ENCODE results near the gene B4GALNT1. TPM values are rescaled to one million over a fixed set of nuclear protein-coding genes. Genes with fewer than 3 reads are reported as not detected.

Gene B4GALNT1
- polyA plus RNA-seq, 1 donor (not counting 4 experiments of a cell fraction or from before 2014, with no cell fraction given), result 0.08 TPM

DNA sequence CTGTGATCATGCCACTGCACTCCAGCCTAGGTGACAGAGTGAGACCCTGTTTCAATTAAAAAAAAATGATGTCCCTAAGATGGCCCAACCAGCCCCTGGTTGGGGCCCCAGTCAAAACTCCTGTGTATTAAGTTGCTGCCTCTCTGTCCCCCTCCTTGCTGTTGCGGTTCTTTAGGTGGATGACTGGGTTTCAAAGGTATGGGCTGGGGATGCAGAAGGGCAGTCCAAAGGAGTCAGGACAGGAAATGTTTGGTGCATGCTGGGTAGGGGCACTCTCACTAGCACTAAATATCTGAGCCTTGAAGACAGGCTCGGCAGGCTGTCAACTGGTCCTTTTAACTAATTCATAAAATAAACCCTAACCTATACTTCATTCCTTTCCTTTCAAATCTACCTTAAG is 54.0 kb downstream of the B4GALNT1 start:
- no peaks in the 10 kb centered on the region for H3K36me3 ChIP-seq (ENCODE audit: control insufficient read depth in 2 of 2, extremely low read depth in 1 of 2, insufficient read depth in 2 of 2, low read length in 2 of 2)
- H3K4me2 ChIP-seq (ENCODE audit: control insufficient read depth, extremely low read depth, insufficient read depth, low read depth, low read length), result no peak overlapping the region
- DNase-seq (ENCODE audit: low read depth, low spot score), result no peak
- H3K79me2 ChIP-seq (ENCODE audit: control insufficient read depth, insufficient read depth, low read length), result no peaks in the 10 kb centered on the region
- no peak overlapping the region for H3K27ac ChIP-seq (ENCODE audit: control insufficient read depth, insufficient read depth, low read length)
- peaks cover 6% of the 10 kb centered on the region for H3K27me3 ChIP-seq (ENCODE audit: control insufficient read depth, extremely low read depth, insufficient read depth, low read length)
- FAIRE-seq, result no peak
- H3K9me1 ChIP-seq (ENCODE audit: control insufficient read depth, extremely low read depth, insufficient read depth, low read length), result no peaks in the 10 kb centered on the region
- no peaks in the 10 kb centered on the region for H3K4me1 ChIP-seq (ENCODE audit: control insufficient read depth, extremely low read depth, insufficient read depth, low read length)
- no peak overlapping the region for H2AFZ ChIP-seq (ENCODE audit: control insufficient read depth, low read length)
- no peak overlapping the region for H3K9ac ChIP-seq (ENCODE audit: control insufficient read depth, extremely low read depth, insufficient read depth, low read length)
- no peak for TF ChIP-seq EZH2 (IDR thresholded peaks at IDR 0.05; ENCODE audit: low read length)
- H3K9me3 ChIP-seq (ENCODE audit: control insufficient read depth, low read depth, low read length), result no peaks in the 10 kb centered on the region
- no peaks in the 10 kb centered on the region for H4K20me1 ChIP-seq (ENCODE audit: control insufficient read depth, extremely low read depth, insufficient read depth, low read length)
- dilution Hi-C loops (cut with MboI; ENCODE audit: extremely low pct_ligation_motif_present, low sequenced_read_pairs), result loop anchor here (10.0 to 25.0 kb wide), 2 partner anchors 56 to 158 kb away; partner anchors contain the start of genes AGAP2, B4GALNT1 and TSPAN31
- no peak overlapping the region for H3K4me3 ChIP-seq (ENCODE audit: control insufficient read depth in 2 of 3, extremely low read depth in 1 of 3, insufficient read depth in 2 of 3, low read depth in 1 of 3, low read length in 3 of 3)

DNA sequence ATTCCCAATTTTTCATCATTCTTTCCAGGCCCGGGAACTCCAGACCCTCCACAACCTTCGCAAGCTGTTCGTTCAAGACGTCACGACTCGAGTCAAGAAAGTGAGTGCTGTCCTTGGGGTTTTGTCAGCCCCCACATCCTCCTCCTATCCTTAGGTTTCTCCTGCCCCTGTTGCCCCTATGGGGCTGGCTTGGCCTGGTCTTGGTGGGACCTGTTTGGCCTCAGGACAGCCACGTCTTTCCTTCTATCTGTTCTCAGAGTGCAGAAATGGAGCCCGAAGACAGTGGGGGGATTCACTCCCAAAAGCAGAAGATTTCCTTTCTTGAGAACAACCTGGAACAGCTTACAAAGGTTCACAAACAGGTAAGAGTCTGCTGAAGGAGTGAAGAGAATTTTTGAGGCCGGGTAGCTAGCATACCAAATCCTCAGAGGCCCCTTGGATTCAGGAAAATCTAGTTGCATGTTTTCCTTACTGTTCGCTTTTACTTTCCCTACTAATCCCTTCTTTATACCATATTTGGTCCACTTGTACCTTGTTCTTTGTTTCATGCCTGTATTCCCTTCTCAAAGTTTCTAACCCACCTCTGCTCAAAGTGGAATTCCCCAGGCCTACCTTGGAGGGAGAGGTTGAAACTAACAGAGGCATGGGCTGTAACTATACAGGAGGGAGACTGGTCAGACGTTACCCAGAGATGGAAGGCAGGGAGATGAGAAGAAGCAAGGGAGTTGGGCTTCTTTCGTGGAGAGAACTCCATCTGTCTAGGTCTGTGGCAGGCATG is 54.8 kb downstream of the B4GALNT1 start:
- Histone ChIP-seq H3K79me2 (ENCODE audit: control insufficient read depth, insufficient read depth, low read length) (no peaks in the 10 kb centered on the region), H3K4me2 (ENCODE audit: control insufficient read depth, extremely low read depth, insufficient read depth, low read depth, low read length) (no peak overlapping the region), H3K9ac (ENCODE audit: control insufficient read depth, extremely low read depth, insufficient read depth, low read length) (no peak overlapping the region), H4K20me1 (ENCODE audit: control insufficient read depth, extremely low read depth, insufficient read depth, low read length) (no peaks in the 10 kb centered on the region), H3K4me3 (ENCODE audit: control insufficient read depth in 2 of 3, extremely low read depth in 1 of 3, insufficient read depth in 2 of 3, low read depth in 1 of 3, low read length in 3 of 3) (no peak overlapping the region), H3K9me3 (ENCODE audit: control insufficient read depth, low read depth, low read length) (no peaks in the 10 kb centered on the region), H2AFZ (ENCODE audit: control insufficient read depth, low read length) (no peak overlapping the region), H3K36me3 (ENCODE audit: control insufficient read depth in 2 of 2, extremely low read depth in 1 of 2, insufficient read depth in 2 of 2, low read length in 2 of 2) (no peaks in the 10 kb centered on the region), H3K4me1 (ENCODE audit: control insufficient read depth, extremely low read depth, insufficient read depth, low read length) (no peaks in the 10 kb centered on the region), H3K9me1 (ENCODE audit: control insufficient read depth, extremely low read depth, insufficient read depth, low read length) (no peaks in the 10 kb centered on the region), H3K27ac (ENCODE audit: control insufficient read depth, insufficient read depth, low read length) (no peak overlapping the region), H3K27me3 (ENCODE audit: control insufficient read depth, extremely low read depth, insufficient read depth, low read length) (peaks cover 6% of the 10 kb centered on the region)
- no peak for DNase-seq (ENCODE audit: low read depth, low spot score)
- dilution Hi-C loops (cut with MboI; ENCODE audit: extremely low pct_ligation_motif_present, low sequenced_read_pairs), result loop anchor here (10.0 to 25.0 kb wide), 2 partner anchors 57 to 159 kb away; partner anchors contain the start of genes AGAP2, B4GALNT1 and TSPAN31
- no peak for FAIRE-seq
- TF ChIP-seq, protein P1, sequence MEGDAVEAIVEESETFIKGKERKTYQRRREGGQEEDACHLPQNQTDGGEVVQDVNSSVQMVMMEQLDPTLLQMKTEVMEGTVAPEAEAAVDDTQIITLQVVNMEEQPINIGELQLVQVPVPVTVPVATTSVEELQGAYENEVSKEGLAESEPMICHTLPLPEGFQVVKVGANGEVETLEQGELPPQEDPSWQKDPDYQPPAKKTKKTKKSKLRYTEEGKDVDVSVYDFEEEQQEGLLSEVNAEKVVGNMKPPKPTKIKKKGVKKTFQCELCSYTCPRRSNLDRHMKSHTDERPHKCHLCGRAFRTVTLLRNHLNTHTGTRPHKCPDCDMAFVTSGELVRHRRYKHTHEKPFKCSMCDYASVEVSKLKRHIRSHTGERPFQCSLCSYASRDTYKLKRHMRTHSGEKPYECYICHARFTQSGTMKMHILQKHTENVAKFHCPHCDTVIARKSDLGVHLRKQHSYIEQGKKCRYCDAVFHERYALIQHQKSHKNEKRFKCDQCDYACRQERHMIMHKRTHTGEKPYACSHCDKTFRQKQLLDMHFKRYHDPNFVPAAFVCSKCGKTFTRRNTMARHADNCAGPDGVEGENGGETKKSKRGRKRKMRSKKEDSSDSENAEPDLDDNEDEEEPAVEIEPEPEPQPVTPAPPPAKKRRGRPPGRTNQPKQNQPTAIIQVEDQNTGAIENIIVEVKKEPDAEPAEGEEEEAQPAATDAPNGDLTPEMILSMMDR (optimal IDR thresholded peaks at IDR 0.05 in 1 of 3, IDR thresholded peaks at IDR 0.05 in 1 of 3, conservative IDR thresholded peaks at IDR 0.05 in 1 of 3; ENCODE audit: extremely low read depth in 1 of 3, insufficient read depth in 2 of 3, low read length in 3 of 3), result no peak
- no peak for TF ChIP-seq EZH2 (IDR thresholded peaks at IDR 0.05; ENCODE audit: low read length)

Data from keratinocyte (primary cell).